Mucosa of descending colon (tissue), 3 donors: ENCODE data around the gene SPINK7. TPM values are rescaled to one million over a fixed set of nuclear protein-coding genes. Genes with fewer than 3 reads are reported as not detected.
A peak's percentile ranks its signal among the peaks of the same experiment; 100 is the strongest.

Experiments
- ATAC-seq: fragments of 200-7000 bp; cut with Tn5 transposase; one replicate; pipeline ENCODE4 v1.9.1; 2020; ENCODE audit warnings: mild to moderate bottlenecking, moderate library complexity
- DNase-seq, 3 donors: peaks; one replicate each; pipeline ENCODE4 v3.0.0-alpha.2; 2020
- H3K36me3 ChIP-seq: fragments of 200-600 bp; one replicate; pipeline ENCODE4 v1.8.0; 2021; ENCODE audit warnings: low read depth, mild to moderate bottlenecking
- H3K4me1 ChIP-seq: fragments of 200-600 bp; one replicate; pipeline ENCODE4 v1.8.0; 2021; ENCODE audit warnings: low read depth, mild to moderate bottlenecking
- H3K4me3 ChIP-seq: fragments of 200-600 bp; one replicate; pipeline ENCODE4 v1.8.0; 2021; ENCODE audit warnings: mild to moderate bottlenecking
- H3K9me3 ChIP-seq: fragments of 200-600 bp; one replicate; pipeline ENCODE4 v1.8.0; 2021; ENCODE audit warnings: mild to moderate bottlenecking
- CTCF ChIP-seq: fragments of 200-600 bp; IDR thresholded peaks from one replicate; pipeline ENCODE4 v1.8.0; 2022; ENCODE audit warnings: antibody characterized with exemption, mild to moderate bottlenecking
- intact Hi-C, 2 donors: fragments of 100-400 bp; cut with DNase I in 1 of 2; cut with micrococcal nuclease in 1 of 2; formaldehyde crosslinking; loops; one replicate each; pipeline versions ENCODE4 v1.11.0 to v1.11.1; 2022; cut with DNase I, micrococcal nuclease
- total RNA-seq, 3 donors: library from RNA; stranded (reverse); fragmentation: NEBNext Ultra II Directional in 2 of 3; extraction: Animal tissue kit (Norgen Biotek cat#: 25700) in 2 of 3; gene quantifications; one replicate each; pipeline versions ENCODE4 v1.2.1 to v1.2.4, GENCODE V29; 2021 to 2023
- donor health status: DM: no; HTN: no; CAD: no; lungs with moderate emphysema.
- donor health status: DM: no; HTN: no; CAD: no.
- donor health status: DM: no; HTN: yes; CAD: no.

Gene SPINK7
- total RNA-seq, 3 donors from 2014 or later, result not detected

GRCh38 chr5:148342371-148343045 lies 30.3 kb downstream of the SPINK7 start:
- no peak for ATAC-seq
- no peaks in the 10 kb centered on the region for H3K9me3 ChIP-seq
- no peak overlapping the region for H3K4me3 ChIP-seq
- no peaks in the 10 kb centered on the region for H3K36me3 ChIP-seq
- intact Hi-C loops, result no loop called here
- H3K4me1 ChIP-seq, result peaks cover 5% of the 10 kb centered on the region
- no peak for TF ChIP-seq CTCF
- no peak for DNase-seq

- intact Hi-C loops, result no loop called here
- no peak for TF ChIP-seq CTCF
- DNase-seq (peak; percentile 41 to 78 (median 42)), ATAC-seq (peak; percentile 95)
- Histone ChIP-seq H3K4me3 (no peak overlapping the region), H3K36me3 (no peaks in the 10 kb centered on the region), H3K4me1 (peaks cover 5% of the 10 kb centered on the region), H3K9me3 (no peaks in the 10 kb centered on the region)
These were observed 30.8 kb downstream of the SPINK7 start for GRCh38 chr5:148343046-148343407.

GRCh38 chr5:148343603-148344487 lies 31.6 kb downstream of the SPINK7 start:
- Histone ChIP-seq H3K9me3 (no peaks in the 10 kb centered on the region), H3K4me1 (peaks cover 5% of the 10 kb centered on the region), H3K36me3 (no peaks in the 10 kb centered on the region), H3K4me3 (no peak overlapping the region)
- intact Hi-C loops, result no loop called here
- ATAC-seq (no peak), DNase-seq (no peak)
- no peak for TF ChIP-seq CTCF

- H3K36me3 ChIP-seq, result no peaks in the 10 kb centered on the region
- H3K9me3 ChIP-seq, result no peaks in the 10 kb centered on the region
- intact Hi-C loops, result no loop called here
- no peak for TF ChIP-seq CTCF
- H3K4me3 ChIP-seq, result no peak overlapping the region
- peaks cover 5% of the 10 kb centered on the region for H3K4me1 ChIP-seq
- DNase-seq, result no peak
- ATAC-seq, result no peak
These were observed 35.5 kb downstream of the SPINK7 start for GRCh38 chr5:148347706-148348105.

GRCh38 chr5:148352696-148353095 lies 40.5 kb downstream of the SPINK7 start:
- H3K9me3 ChIP-seq, result no peaks in the 10 kb centered on the region
- DNase-seq, result no peak
- no peak overlapping the region for H3K4me3 ChIP-seq
- H3K36me3 ChIP-seq, result no peaks in the 10 kb centered on the region
- no peak for ATAC-seq
- intact Hi-C loops, result no loop called here
- TF ChIP-seq CTCF, result no peak
- no peaks in the 10 kb centered on the region for H3K4me1 ChIP-seq
